ENCODE results near the gene MAST4.

The MAST4 gene

GRCh38 chr5:66680804-66681203 lies 84.6 kb downstream of the MAST4 start:
- no peaks in the 10 kb centered on the region for H3K79me1 ChIP-seq (replicated peaks; ENCODE audit: low read length, poor library complexity, severe bottlenecking)
- no peak overlapping the region for H3K18ac ChIP-seq (ENCODE audit: low read depth in 1 of 2, low read length in 2 of 2)
- H3K27me3 ChIP-seq (ENCODE audit: control insufficient read depth in 1 of 2, insufficient read depth in 1 of 2, low read length in 2 of 2) = peaks cover 4 to 21% of the 10 kb centered on the region in 2 experiments
- no peak overlapping the region for H3K23ac ChIP-seq (ENCODE audit: low read length in 2 of 2)
- no peak overlapping the region for H3K4me2 ChIP-seq (ENCODE audit: low read length, poor library complexity, severe bottlenecking)
- no peak overlapping the region for H2BK12ac ChIP-seq (ENCODE audit: low read length in 2 of 2)
- no peak overlapping the region for H3K4me3 ChIP-seq (ENCODE audit: insufficient read depth in 1 of 2, low read depth in 1 of 2, low read length in 2 of 2)
- H3K36me3 ChIP-seq (ENCODE audit: control insufficient read depth in 1 of 2, insufficient read depth in 2 of 2, low read depth in 1 of 2, low read length in 2 of 2) = no peaks in the 10 kb centered on the region
- no peak overlapping the region for H3K14ac ChIP-seq (ENCODE audit: low read length in 2 of 2)
- no peak overlapping the region for H4K8ac ChIP-seq (ENCODE audit: low read length)
- H3K4ac ChIP-seq (ENCODE audit: low read depth in 1 of 2, low read length in 2 of 2) = no peak overlapping the region
- no peaks in the 10 kb centered on the region for H3K4me1 ChIP-seq (ENCODE audit: control insufficient read depth, insufficient read depth, low read depth, low read length)
- H4K91ac ChIP-seq (ENCODE audit: low read length) = no peak overlapping the region
- no peak overlapping the region for H3K27ac ChIP-seq (ENCODE audit: low read length, poor library complexity, severe bottlenecking)
- no peak overlapping the region for H2AFZ ChIP-seq (ENCODE audit: low read depth, low read length)
- no peak overlapping the region for H2BK5ac ChIP-seq (ENCODE audit: low read depth, low read length, poor library complexity, severe bottlenecking)
- no peak for DNase-seq
- no peak overlapping the region for H3K9ac ChIP-seq (ENCODE audit: low read length)
- H2BK15ac ChIP-seq (ENCODE audit: low read depth, poor library complexity, severe bottlenecking) = no peak overlapping the region
- no peak overlapping the region for H2AK5ac ChIP-seq (ENCODE audit: low read length, severe bottlenecking)
- no peak overlapping the region for H2BK120ac ChIP-seq (ENCODE audit: low read depth, low read length)
- WGBS = 95% methylated on average over 3 of the region's 3 CpGs
- no peaks in the 10 kb centered on the region for H3K9me3 ChIP-seq (ENCODE audit: control insufficient read depth, low read length)

GRCh38 chr5:66684663-66685062 lies 88.5 kb downstream of the MAST4 start:
- H3K4ac ChIP-seq (ENCODE audit: low read depth in 1 of 2, low read length in 2 of 2) = no peak overlapping the region
- H3K9me3 ChIP-seq (ENCODE audit: control insufficient read depth, low read length) = no peaks in the 10 kb centered on the region
- no peak overlapping the region for H3K9ac ChIP-seq (ENCODE audit: low read length)
- no peaks in the 10 kb centered on the region for H3K36me3 ChIP-seq (ENCODE audit: control insufficient read depth in 1 of 2, insufficient read depth in 2 of 2, low read depth in 1 of 2, low read length in 2 of 2)
- no peak overlapping the region for H4K8ac ChIP-seq (ENCODE audit: low read length)
- H2BK15ac ChIP-seq (ENCODE audit: low read depth, poor library complexity, severe bottlenecking) = no peak overlapping the region
- no peak overlapping the region for H4K91ac ChIP-seq (ENCODE audit: low read length)
- H3K4me1 ChIP-seq (ENCODE audit: control insufficient read depth, insufficient read depth, low read depth, low read length) = no peaks in the 10 kb centered on the region
- peaks cover 0 to 13% of the 10 kb centered on the region in 2 experiments for H3K27me3 ChIP-seq (ENCODE audit: control insufficient read depth in 1 of 2, insufficient read depth in 1 of 2, low read length in 2 of 2)
- H2BK5ac ChIP-seq (ENCODE audit: low read depth, low read length, poor library complexity, severe bottlenecking) = no peak overlapping the region
- no peak for DNase-seq
- H3K4me2 ChIP-seq (ENCODE audit: low read length, poor library complexity, severe bottlenecking) = no peak overlapping the region
- no peak overlapping the region for H3K27ac ChIP-seq (ENCODE audit: low read length, poor library complexity, severe bottlenecking)
- H2BK120ac ChIP-seq (ENCODE audit: low read depth, low read length) = no peak overlapping the region
- H3K14ac ChIP-seq (ENCODE audit: low read length in 2 of 2) = no peak overlapping the region
- no peak overlapping the region for H2AK5ac ChIP-seq (ENCODE audit: low read length, severe bottlenecking)
- no peaks in the 10 kb centered on the region for H3K79me1 ChIP-seq (replicated peaks; ENCODE audit: low read length, poor library complexity, severe bottlenecking)
- no peak overlapping the region for H3K4me3 ChIP-seq (ENCODE audit: insufficient read depth in 1 of 2, low read depth in 1 of 2, low read length in 2 of 2)
- H2AFZ ChIP-seq (ENCODE audit: low read depth, low read length) = no peak overlapping the region
- H3K18ac ChIP-seq (ENCODE audit: low read depth in 1 of 2, low read length in 2 of 2) = no peak overlapping the region
- no peak overlapping the region for H3K23ac ChIP-seq (ENCODE audit: low read length in 2 of 2)
- 90% methylated on average over 2 of the region's 2 CpGs for WGBS
- no peak overlapping the region for H2BK12ac ChIP-seq (ENCODE audit: low read length in 2 of 2)

GRCh38 chr5:66689522-66690220 lies 93.5 kb downstream of the MAST4 start:
- Histone ChIP-seq H2AFZ (ENCODE audit: low read depth, low read length) (no peak overlapping the region), H2AK5ac (ENCODE audit: low read length, severe bottlenecking) (no peak overlapping the region), H3K79me1 (replicated peaks; ENCODE audit: low read length, poor library complexity, severe bottlenecking) (no peaks in the 10 kb centered on the region), H2BK5ac (ENCODE audit: low read depth, low read length, poor library complexity, severe bottlenecking) (no peak overlapping the region), H3K36me3 (ENCODE audit: control insufficient read depth in 1 of 2, insufficient read depth in 2 of 2, low read depth in 1 of 2, low read length in 2 of 2) (no peaks in the 10 kb centered on the region), H4K8ac (ENCODE audit: low read length) (no peak overlapping the region), H3K4me2 (ENCODE audit: low read length, poor library complexity, severe bottlenecking) (no peak overlapping the region), H3K9ac (ENCODE audit: low read length) (no peak overlapping the region), H4K91ac (ENCODE audit: low read length) (no peak overlapping the region), H3K9me3 (ENCODE audit: control insufficient read depth, low read length) (no peaks in the 10 kb centered on the region), H2BK15ac (ENCODE audit: low read depth, poor library complexity, severe bottlenecking) (no peak overlapping the region), H3K27me3 (ENCODE audit: control insufficient read depth in 1 of 2, insufficient read depth in 1 of 2, low read length in 2 of 2) (no peaks in the 10 kb centered on the region), H3K27ac (ENCODE audit: low read length, poor library complexity, severe bottlenecking) (no peak overlapping the region), H3K4me3 (ENCODE audit: insufficient read depth in 1 of 2, low read depth in 1 of 2, low read length in 2 of 2) (no peak overlapping the region), H2BK12ac (ENCODE audit: low read length in 2 of 2) (no peak overlapping the region), H2BK120ac (ENCODE audit: low read depth, low read length) (no peak overlapping the region), H3K23ac (ENCODE audit: low read length in 2 of 2) (no peak overlapping the region), H3K14ac (ENCODE audit: low read length in 2 of 2) (no peak overlapping the region), H3K4me1 (ENCODE audit: control insufficient read depth, insufficient read depth, low read depth, low read length) (no peaks in the 10 kb centered on the region), H3K4ac (ENCODE audit: low read depth in 1 of 2, low read length in 2 of 2) (no peak overlapping the region), H3K18ac (ENCODE audit: low read depth in 1 of 2, low read length in 2 of 2) (no peak overlapping the region)
- WGBS = 100% methylated on average over 3 of the region's 5 CpGs
- DNase-seq = no peak

- peaks cover 0 to 4% of the 10 kb centered on the region in 2 experiments for H3K27me3 ChIP-seq (ENCODE audit: control insufficient read depth in 1 of 2, insufficient read depth in 1 of 2, low read length in 2 of 2)
- no peaks in the 10 kb centered on the region for H3K4me1 ChIP-seq (ENCODE audit: control insufficient read depth, insufficient read depth, low read depth, low read length)
- WGBS = 91% methylated on average over 3 of the region's 3 CpGs
- H3K4me2 ChIP-seq (ENCODE audit: low read length, poor library complexity, severe bottlenecking) = no peak overlapping the region
- H3K4ac ChIP-seq (ENCODE audit: low read depth in 1 of 2, low read length in 2 of 2) = no peak overlapping the region
- H3K18ac ChIP-seq (ENCODE audit: low read depth in 1 of 2, low read length in 2 of 2) = no peak overlapping the region
- no peak overlapping the region for H3K4me3 ChIP-seq (ENCODE audit: insufficient read depth in 1 of 2, low read depth in 1 of 2, low read length in 2 of 2)
- H3K79me1 ChIP-seq (replicated peaks; ENCODE audit: low read length, poor library complexity, severe bottlenecking) = no peaks in the 10 kb centered on the region
- H3K9me3 ChIP-seq (ENCODE audit: control insufficient read depth, low read length) = no peaks in the 10 kb centered on the region
- H4K8ac ChIP-seq (ENCODE audit: low read length) = no peak overlapping the region
- no peak overlapping the region for H2BK12ac ChIP-seq (ENCODE audit: low read length in 2 of 2)
- H3K23ac ChIP-seq (ENCODE audit: low read length in 2 of 2) = no peak overlapping the region
- no peak for DNase-seq
- H3K9ac ChIP-seq (ENCODE audit: low read length) = no peak overlapping the region
- no peak overlapping the region for H3K27ac ChIP-seq (ENCODE audit: low read length, poor library complexity, severe bottlenecking)
- H4K91ac ChIP-seq (ENCODE audit: low read length) = no peak overlapping the region
- H2BK120ac ChIP-seq (ENCODE audit: low read depth, low read length) = no peak overlapping the region
- no peak overlapping the region for H2AFZ ChIP-seq (ENCODE audit: low read depth, low read length)
- no peak overlapping the region for H2BK5ac ChIP-seq (ENCODE audit: low read depth, low read length, poor library complexity, severe bottlenecking)
- no peaks in the 10 kb centered on the region for H3K36me3 ChIP-seq (ENCODE audit: control insufficient read depth in 1 of 2, insufficient read depth in 2 of 2, low read depth in 1 of 2, low read length in 2 of 2)
- no peak overlapping the region for H3K14ac ChIP-seq (ENCODE audit: low read length in 2 of 2)
- no peak overlapping the region for H2BK15ac ChIP-seq (ENCODE audit: low read depth, poor library complexity, severe bottlenecking)
- H2AK5ac ChIP-seq (ENCODE audit: low read length, severe bottlenecking) = no peak overlapping the region
These were observed 97.8 kb downstream of the MAST4 start for GRCh38 chr5:66694036-66694435.
